SH-SY5Y (cell line): ENCODE data around the gene MFN2.

ENCODE experiments used
- GATA2 ChIP-seq: IDR thresholded peaks from 2 replicates; pipeline ENCODE4 v1.6.1; 2011; ENCODE audit warnings: mild to moderate bottlenecking, low read depth, low read length
- GATA3 ChIP-seq: IDR thresholded peaks from 2 replicates; pipeline ENCODE4 v1.6.1; 2011; ENCODE audit warnings: low read depth, mild to moderate bottlenecking, low read length, moderate library complexity

MFN2 gene

GRCh38 chr1:12046749-12047119 is 66.5 kb downstream of the MFN2 start:
- TF ChIP-seq GATA3 (no peak), GATA2 (no peak)

GRCh38 chr1:12047120-12047876 is 67.1 kb downstream of the MFN2 start:
- no peak for TF ChIP-seq GATA2
- no peak for TF ChIP-seq GATA3

- TF ChIP-seq GATA2 (no peak), GATA3 (no peak)
Measured at GRCh38 chr1:12048372-12048771, 68.1 kb downstream of the MFN2 start.

GRCh38 chr1:12049616-12050015 is 69.4 kb downstream of the MFN2 start:
- TF ChIP-seq GATA2 (no peak), GATA3 (no peak)

- TF ChIP-seq GATA2 (no peak), GATA3 (no peak)
Measured at GRCh38 chr1:12051361-12051760, 71.1 kb downstream of the MFN2 start.

- TF ChIP-seq GATA3, result no peak
Measured at GRCh38 chr1:12052008-12052573, 71.8 kb downstream of the MFN2 start.

GRCh38 chr1:12052997-12053686 is 72.9 kb downstream of the MFN2 start:
- TF ChIP-seq GATA3, result no peak
- no peak for TF ChIP-seq GATA2

- TF ChIP-seq GATA3, result no peak
- TF ChIP-seq GATA2, result no peak
Measured at GRCh38 chr1:12053752-12054548, 73.7 kb downstream of the MFN2 start.

GRCh38 chr1:12055259-12055658 is 75.0 kb downstream of the MFN2 start:
- TF ChIP-seq GATA3 (no peak), GATA2 (no peak)

GRCh38 chr1:12056331-12056841 is 76.1 kb downstream of the MFN2 start:
- TF ChIP-seq GATA3 (no peak), GATA2 (no peak)

- TF ChIP-seq GATA2 (no peak), GATA3 (no peak)
Measured at GRCh38 chr1:12057382-12057781, 77.1 kb downstream of the MFN2 start.

GRCh38 chr1:12057940-12058687 is 77.9 kb downstream of the MFN2 start:
- no peak for TF ChIP-seq GATA3
- no peak for TF ChIP-seq GATA2

- TF ChIP-seq GATA3 (no peak), GATA2 (no peak)
Measured at GRCh38 chr1:12059226-12059625, 79.0 kb downstream of the MFN2 start.
